Fibroblast of upper back skin (primary cell): ENCODE measurements around the gene PAN2.
"Not testable (repeated sequence)": the region's sequence is repeated elsewhere in the genome, so short reads cannot be mapped to it uniquely, and the experiment has no call there.

Source experiments
- DNase-seq: peaks from one replicate; pipeline ENCODE4 v3.0.0-alpha.2; 2013

Gene PAN2

DNA sequence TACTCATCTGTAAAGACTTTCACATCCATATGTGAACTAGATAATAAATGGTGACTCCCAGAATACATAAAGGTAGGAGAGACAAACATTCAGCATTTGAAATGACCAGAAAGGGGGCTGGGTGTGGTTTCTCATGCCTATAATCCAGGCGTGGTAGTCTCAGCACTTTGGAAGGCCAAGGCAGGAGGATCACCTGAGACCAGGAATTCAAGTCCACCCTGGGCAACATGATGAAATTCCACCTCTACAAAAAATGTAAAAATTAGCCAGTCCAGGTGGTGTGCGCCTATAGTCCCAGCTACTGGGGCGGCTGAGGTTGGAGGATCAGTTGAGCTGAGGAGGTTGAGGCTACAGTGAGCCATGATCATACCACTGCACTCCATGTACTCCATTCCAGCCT is 29.5 kb downstream of the PAN2 start:
- no peak for DNase-seq

GRCh38 chr12:56300644-56301464 is 32.9 kb downstream of the PAN2 start:
- DNase-seq: no peak

DNA sequence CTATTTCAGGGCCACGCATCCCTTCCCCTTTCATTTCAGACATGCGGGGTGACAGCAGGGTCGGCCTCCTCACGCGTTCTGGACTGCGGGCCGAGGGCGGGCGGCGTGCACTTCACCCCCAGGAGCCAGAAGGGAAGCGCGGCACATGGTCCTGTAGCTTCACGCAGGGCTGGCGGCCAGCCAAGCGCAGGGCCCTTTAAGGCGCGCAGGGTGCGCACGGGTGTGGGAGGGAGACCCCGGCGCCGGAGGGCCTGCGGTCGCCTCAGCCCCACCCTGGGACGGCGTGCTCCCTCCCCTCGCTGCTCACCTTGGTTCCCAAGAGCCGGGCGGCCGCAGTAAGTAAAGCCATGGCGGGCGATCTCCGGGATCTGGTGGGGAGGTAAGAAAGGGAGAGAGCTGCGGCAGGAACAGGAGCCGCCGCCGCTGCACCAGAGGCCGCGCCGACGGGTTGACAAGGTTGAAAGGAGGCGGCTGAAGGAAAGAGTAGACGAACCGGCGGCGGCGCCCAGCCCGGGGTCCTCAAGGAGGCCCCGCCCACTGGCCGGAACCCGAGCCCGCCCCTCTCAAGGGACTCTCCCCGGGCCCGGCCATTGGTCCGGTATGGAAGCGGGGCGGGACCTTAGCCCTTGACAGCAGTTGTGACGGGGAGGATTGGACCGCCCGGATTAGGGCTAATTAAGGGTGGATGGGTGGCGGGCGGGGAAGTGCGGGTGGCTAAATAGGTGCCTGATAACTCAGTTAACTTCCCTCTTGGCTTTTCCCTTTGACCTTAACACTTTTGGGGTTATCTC is 33.8 kb downstream of the PAN2 start, which contains the start of gene CS:
CS (minus strand) TSS at position 478 of the 791 bp plus-strand sequence; CDS start at position 349, 129 bp downstream.
- peak; percentile 98 for DNase-seq

GRCh38 chr12:56299308-56299852 is 34.4 kb downstream of the PAN2 start:
- peak; percentile 10 for DNase-seq

GRCh38 chr12:56298828-56299227 is 35.0 kb downstream of the PAN2 start:
- DNase-seq: no peak

- no peak for DNase-seq
Measured at GRCh38 chr12:56297400-56297799, 36.4 kb downstream of the PAN2 start.

GRCh38 chr12:56296295-56296694 is 37.5 kb downstream of the PAN2 start:
- no peak for DNase-seq

GRCh38 chr12:56293795-56294194 is 40.0 kb downstream of the PAN2 start:
- DNase-seq: no peak

DNA sequence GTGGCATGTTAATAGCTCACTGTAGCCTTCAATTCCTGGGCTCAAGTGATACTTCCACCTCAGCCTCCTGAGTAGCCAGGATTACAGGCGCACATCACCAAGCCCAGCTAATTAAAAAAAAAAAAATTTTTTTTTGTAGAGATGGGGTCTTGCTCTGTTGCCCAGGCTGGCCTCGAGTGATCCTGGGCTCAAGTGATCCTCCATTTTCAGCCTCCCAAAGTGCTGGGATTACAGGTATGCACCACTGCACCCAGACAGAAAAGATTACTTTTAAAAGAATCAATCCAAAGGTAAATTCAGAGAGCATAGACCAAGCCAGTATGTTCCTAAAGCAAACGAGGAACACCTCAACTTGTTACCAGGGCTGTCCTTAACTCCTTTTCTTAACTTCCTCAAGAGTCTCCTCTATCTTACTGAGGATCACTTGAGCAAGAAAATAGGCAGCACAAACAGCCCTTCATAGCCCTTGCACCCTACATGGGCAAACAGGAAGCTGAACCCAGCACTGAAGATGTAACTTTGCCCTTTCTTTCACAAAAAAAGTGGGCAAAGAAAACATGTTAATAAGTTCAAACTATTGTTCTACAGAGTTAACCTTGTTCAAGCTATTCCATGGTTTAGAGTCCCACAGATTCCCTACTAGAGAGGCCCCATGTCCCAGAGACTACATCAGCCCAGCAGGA is 45.0 kb downstream of the PAN2 start:
- DNase-seq: no peak

- DNase-seq: no peak
Measured at GRCh38 chr12:56286044-56286830, 47.6 kb downstream of the PAN2 start.

DNA sequence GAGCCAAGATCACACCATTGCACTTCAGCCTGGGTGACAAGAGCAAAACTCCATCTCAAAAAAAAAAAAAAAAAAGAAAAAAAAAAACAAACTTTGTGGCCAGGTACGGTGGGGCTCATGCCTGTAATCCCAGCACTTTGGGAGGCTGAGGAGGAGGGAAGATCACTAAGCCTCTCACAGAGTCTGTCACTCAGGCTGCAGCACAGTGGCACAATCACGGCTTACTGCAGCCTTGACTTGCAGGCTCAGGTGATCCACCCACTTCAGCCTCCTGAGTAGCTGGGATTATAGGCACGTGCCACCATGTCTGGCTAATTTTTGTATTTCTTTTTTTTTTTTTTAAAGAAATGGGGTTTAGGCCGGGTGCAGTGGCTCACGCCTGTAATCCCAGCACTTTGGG is 49.5 kb downstream of the PAN2 start:
- not testable (repeated sequence) for DNase-seq

DNA sequence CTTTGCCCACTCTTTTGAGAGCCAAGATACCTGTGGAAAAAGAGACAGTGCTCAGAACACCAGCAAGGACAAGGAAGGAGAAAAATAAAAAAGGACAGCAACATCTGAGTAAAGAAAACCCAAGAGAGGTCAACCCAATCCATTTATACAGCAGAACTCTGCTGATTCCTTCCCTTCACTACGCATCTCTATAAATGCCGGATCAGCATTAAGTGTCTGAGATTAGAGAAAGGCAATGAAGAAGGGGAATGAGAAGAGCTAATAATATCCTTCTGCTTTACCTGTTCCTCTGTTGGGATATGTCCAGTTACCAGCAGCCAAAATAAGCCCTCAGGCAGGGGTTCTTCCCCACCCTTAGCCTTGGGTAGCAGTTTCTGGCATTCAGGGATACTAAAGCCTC is 51.2 kb downstream of the PAN2 start:
- no peak for DNase-seq

DNA sequence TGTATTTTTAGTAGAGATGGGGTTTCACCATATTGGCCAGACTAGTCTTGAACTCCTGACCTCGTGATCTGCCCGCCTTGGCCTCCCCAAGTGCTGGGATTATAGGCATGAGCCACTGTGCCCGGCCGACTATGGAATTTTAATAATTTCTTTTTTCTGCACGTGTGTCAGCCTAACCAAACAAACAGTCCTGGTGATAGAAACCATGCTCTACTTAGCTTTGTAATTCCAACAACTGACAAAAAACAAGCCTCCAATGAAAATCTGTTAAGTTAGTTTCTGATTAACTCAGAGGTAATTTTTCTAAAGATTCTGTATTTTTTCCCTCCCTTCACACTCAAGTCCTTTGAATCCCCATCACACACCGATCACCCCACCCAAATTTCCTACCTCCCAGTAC is 51.8 kb downstream of the PAN2 start:
- DNase-seq: no peak

DNA sequence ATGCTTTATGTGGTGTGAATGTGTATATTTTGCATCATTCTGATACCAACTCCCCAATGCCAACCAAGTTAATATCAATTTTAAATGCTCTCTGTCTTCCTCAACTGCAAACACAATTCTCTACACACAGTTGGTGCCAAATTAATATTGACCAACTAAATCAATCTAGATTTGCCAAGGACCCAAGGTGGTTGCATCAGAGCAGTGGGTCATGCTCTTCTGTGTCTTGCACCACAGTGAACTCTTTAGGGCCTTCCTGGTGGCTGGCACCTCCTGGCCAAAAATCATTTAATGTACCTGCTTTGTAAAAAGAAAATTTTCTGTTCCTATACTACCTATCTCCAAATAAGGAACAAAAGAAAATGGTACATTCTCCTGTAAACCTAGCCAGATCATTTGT is 53.0 kb downstream of the PAN2 start:
- DNase-seq: no peak

- DNase-seq: no peak
Measured at GRCh38 chr12:56278905-56279304, 54.9 kb downstream of the PAN2 start.

DNA sequence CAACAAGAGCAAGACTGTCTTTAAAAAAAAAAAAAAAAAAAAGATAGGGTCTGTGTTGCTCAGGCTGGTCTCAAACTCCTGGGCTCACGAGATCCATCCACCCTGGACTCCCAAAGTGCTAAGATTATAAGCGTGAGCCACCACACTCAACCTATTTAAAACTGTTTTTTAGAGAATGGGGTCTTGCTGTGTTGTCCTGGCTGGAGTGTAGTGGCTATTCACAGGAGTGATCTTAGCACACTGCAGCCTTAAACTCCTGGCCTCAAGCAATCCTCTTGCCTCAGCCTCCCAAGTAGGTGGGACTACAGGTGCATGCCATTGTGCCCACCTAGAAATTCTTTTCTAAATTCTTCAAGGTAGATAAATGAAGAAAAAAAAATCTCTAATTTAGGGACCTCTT is 59.5 kb downstream of the PAN2 start:
- DNase-seq: no peak

DNA sequence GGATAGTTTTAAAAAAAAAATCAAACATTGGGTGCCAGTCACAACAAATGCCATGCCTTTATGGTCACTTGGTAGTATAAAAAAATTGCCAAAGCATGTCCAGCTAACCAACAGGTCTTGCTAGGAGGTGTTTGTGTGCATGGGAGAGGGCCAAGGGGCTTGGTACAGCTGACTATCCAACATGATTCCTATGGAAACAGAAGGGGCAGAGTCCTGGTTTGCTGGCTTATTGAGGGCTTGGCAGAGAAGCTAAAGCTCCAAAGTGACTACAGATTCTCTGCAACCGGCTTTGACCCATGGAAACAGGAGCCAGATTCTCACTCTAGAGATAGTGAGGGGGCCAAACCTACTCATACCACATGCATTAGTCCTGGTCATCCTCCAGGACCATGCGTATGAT is 61.3 kb downstream of the PAN2 start:
- not testable (repeated sequence) for DNase-seq

DNA sequence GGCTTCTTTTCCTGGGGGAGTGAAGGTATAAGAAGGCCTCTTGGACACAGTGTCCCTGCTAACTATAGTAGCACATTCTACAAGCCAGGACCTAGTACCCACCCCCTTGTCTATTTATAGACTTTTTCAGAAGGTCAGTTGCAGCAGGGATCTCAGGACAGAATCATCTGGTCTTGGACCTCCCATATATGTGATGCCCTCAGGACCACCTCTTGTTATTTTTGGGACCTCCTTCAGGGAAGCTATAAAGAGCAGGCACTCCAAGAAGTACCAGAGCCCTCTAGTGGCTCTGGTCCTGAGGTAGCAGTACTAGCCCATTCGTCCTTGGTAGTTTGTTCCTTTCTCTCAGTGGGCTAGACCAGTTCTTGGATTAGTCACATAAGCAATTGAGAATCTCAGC is 62.8 kb downstream of the PAN2 start:
- DNase-seq: peak; percentile 25

- DNase-seq: no peak
Measured at GRCh38 chr12:56267443-56268071, 66.2 kb downstream of the PAN2 start.

GRCh38 chr12:56266693-56267442 is 66.9 kb downstream of the PAN2 start, which contains the start of gene COQ10A:
Gene COQ10A, plus strand, starts transcription at chr12:56266942. Its CDS starts 177 bp downstream, at chr12:56267119.
- peak; percentile 81 for DNase-seq
